ENCODE measurements around the gene TRAT1. TPM values are rescaled to one million over a fixed set of nuclear protein-coding genes. Genes with fewer than 3 reads are reported as not detected.
"Not testable (repeated sequence)": the region's sequence is repeated elsewhere in the genome, so short reads cannot be mapped to it uniquely, and the experiment has no call there.

Gene TRAT1
- total and polyA plus RNA-seq, 2 of the 13 experiments (the other 11 are each of a cell fraction or from before 2014, with no cell fraction given), result not detected

- no peak for TF ChIP-seq ZNF710 (CRISPR knock-in tag; IDR thresholded peaks at IDR 0.05; ENCODE audit: borderline replicate concordance)
Observed at GRCh38 chr3:108823227-108823626, 641 bp downstream of the TRAT1 start (continued).

- BruUV-seq (replicated peaks); H3K27me3 ChIP-seq (ENCODE audit: control insufficient read depth in 1 of 2, insufficient read depth in 2 of 2, low read length in 2 of 2); H3K9ac ChIP-seq (ENCODE audit: insufficient read depth, low read depth, low read length); H3K9me3 ChIP-seq (ENCODE audit: low read length); H2AFZ ChIP-seq (ENCODE audit: low read length); H4K20me1 ChIP-seq (ENCODE audit: insufficient read depth, low read length); DNase-seq (ENCODE audit: low spot score); H3K4me3 ChIP-seq (replicated peaks in 1 of 3; ENCODE audit: insufficient read depth in 1 of 3, low read depth in 2 of 3, low read length in 3 of 3); H3K4me1 ChIP-seq (ENCODE audit: insufficient read depth, low read length); ATAC-seq; intact Hi-C loops (cut with micrococcal nuclease; ENCODE audit: unreplicated experiment); CTCF ChIA-PET (ENCODE audit: low intra/inter-chr PET ratio, low total read pairs); H3K79me2 ChIP-seq (ENCODE audit: insufficient read depth, low read length); in situ Hi-C loops (cut with HindIII; ENCODE audit: extremely low pct_ligation_motif_present, low pct_unique_long_range_greater_than_20kb); FAIRE-seq; H3K36me3 ChIP-seq (replicated peaks in 1 of 2; ENCODE audit: control insufficient read depth in 1 of 2, insufficient read depth in 2 of 2, low read length in 2 of 2); POLR2A ChIA-PET; H3K27ac ChIP-seq (ENCODE audit: extremely low read length, insufficient read depth, low read length); H3K4me2 ChIP-seq (ENCODE audit: low read depth, low read length): not testable (repeated sequence)
- 29% methylated on average over 10 of the region's 10 CpGs for WGBS (ENCODE audit: low lambda C conversion rate)
Observed at GRCh38 chr3:108823803-108824202, 1.2 kb downstream of the TRAT1 start.

- H3K27me3 ChIP-seq (ENCODE audit: control insufficient read depth in 1 of 2, insufficient read depth in 2 of 2, low read length in 2 of 2), result no peaks in the 10 kb centered on the region
- BruUV-seq (replicated peaks), result no TSS peak
- WGBS (ENCODE audit: low lambda C conversion rate), result 3% methylated on average over 6 of the region's 6 CpGs
- no peaks in the 10 kb centered on the region for H3K36me3 ChIP-seq (replicated peaks in 1 of 2; ENCODE audit: control insufficient read depth in 1 of 2, insufficient read depth in 2 of 2, low read length in 2 of 2)
- in situ Hi-C loops (cut with HindIII; ENCODE audit: extremely low pct_ligation_motif_present, low pct_unique_long_range_greater_than_20kb), result no loop called here
- H3K9me3 ChIP-seq (ENCODE audit: low read length), result no peaks in the 10 kb centered on the region
- H3K4me1 ChIP-seq (ENCODE audit: insufficient read depth, low read length), result no peaks in the 10 kb centered on the region
- ATAC-seq (no peak), FAIRE-seq (no peak), DNase-seq (ENCODE audit: low spot score) (no peak)
- no peak overlapping the region for H3K4me2 ChIP-seq (ENCODE audit: low read depth, low read length)
- H3K79me2 ChIP-seq (ENCODE audit: insufficient read depth, low read length), result no peaks in the 10 kb centered on the region
- CTCF ChIA-PET (ENCODE audit: low intra/inter-chr PET ratio, low total read pairs), result no interaction called here
- POLR2A ChIA-PET, result no interaction called here
- no peak for TF ChIP-seq MTA3 (CRISPR knock-in tag; IDR thresholded peaks at IDR 0.05)
- no peak overlapping the region for H3K4me3 ChIP-seq (replicated peaks in 1 of 3; ENCODE audit: insufficient read depth in 1 of 3, low read depth in 2 of 3, low read length in 3 of 3)
- H2AFZ ChIP-seq (ENCODE audit: low read length), result no peak overlapping the region
- H3K27ac ChIP-seq (ENCODE audit: extremely low read length, insufficient read depth, low read length), result no peak overlapping the region
- intact Hi-C loops (cut with micrococcal nuclease; ENCODE audit: unreplicated experiment), result no loop called here
- H4K20me1 ChIP-seq (ENCODE audit: insufficient read depth, low read length), result no peaks in the 10 kb centered on the region
- H3K9ac ChIP-seq (ENCODE audit: insufficient read depth, low read depth, low read length), result no peak overlapping the region
Observed at GRCh38 chr3:108826309-108827187, 4.0 kb downstream of the TRAT1 start.
